Measurements from ENCODE around the gene CTDSPL.

The CTDSPL gene

DNA sequence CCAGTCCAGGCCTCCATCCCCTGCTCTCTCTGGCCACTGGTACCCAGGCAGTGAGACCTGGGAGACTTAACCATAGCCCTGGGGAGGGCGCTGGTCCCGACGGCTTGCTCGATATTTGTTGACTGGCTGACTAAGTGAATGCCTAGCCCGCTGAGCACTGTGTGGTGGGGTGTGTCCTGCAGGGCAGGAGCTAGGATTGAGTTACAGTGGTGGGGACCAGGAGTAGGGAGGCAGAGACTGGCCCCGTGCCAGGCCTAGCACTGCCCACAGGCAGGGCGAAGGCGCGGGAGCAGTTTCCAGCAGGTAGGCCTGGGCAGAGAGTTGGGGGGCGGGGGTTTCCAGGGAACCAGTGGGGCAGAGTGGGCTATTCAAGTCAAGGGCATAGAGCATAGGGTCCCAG is 128.8 kb downstream of the CTDSPL start, which contains the start of gene VILL:
Gene VILL, plus strand, starts transcription at position 260 of the 400 bp plus-strand sequence. CDS start 2,887 bp downstream, outside the sequence.
- H3K27me3 ChIP-seq (ENCODE audit: insufficient read depth, low read length) = peaks cover 23% of the 10 kb centered on the region
- H3K9me3 ChIP-seq (ENCODE audit: low read length) = no peaks in the 10 kb centered on the region
- H3K4me3 ChIP-seq (ENCODE audit: low read length) = no peak within 1 kb of the TSS
- no peaks in the 10 kb centered on the region for H3K36me3 ChIP-seq (ENCODE audit: insufficient read depth, low read length)
- H3K4me1 ChIP-seq (ENCODE audit: insufficient read depth, low read length) = no peaks in the 10 kb centered on the region
- H2AFZ ChIP-seq (ENCODE audit: low read depth, low read length) = no peak within 1 kb of the TSS

DNA sequence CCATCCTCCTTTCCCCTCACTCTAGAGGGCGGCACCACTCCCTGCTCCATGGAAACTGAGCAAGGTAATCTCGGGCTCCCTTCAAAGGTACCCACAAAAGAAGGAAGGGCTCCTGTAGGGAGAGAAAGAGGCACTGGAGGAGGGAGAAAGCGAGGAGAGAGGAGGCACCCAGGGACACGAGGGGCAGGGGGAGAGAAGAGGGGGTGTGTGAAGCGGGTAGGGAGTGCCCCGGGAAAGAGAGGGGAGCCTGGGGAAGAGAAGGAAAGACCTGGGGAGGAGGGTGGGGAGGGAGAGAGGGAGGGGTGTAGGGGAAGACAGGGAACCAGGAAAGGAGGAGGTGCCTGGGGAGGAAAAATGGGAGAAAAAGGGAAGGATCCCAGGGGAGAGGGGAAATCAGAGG is 129.4 kb downstream of the CTDSPL start:
- Histone ChIP-seq H3K4me3 (ENCODE audit: low read length) (no peak overlapping the region), H2AFZ (ENCODE audit: low read depth, low read length) (no peak overlapping the region), H3K4me1 (ENCODE audit: insufficient read depth, low read length) (no peaks in the 10 kb centered on the region), H3K9me3 (ENCODE audit: low read length) (no peaks in the 10 kb centered on the region), H3K36me3 (ENCODE audit: insufficient read depth, low read length) (no peaks in the 10 kb centered on the region), H3K27me3 (ENCODE audit: insufficient read depth, low read length) (peaks cover 23% of the 10 kb centered on the region)

DNA sequence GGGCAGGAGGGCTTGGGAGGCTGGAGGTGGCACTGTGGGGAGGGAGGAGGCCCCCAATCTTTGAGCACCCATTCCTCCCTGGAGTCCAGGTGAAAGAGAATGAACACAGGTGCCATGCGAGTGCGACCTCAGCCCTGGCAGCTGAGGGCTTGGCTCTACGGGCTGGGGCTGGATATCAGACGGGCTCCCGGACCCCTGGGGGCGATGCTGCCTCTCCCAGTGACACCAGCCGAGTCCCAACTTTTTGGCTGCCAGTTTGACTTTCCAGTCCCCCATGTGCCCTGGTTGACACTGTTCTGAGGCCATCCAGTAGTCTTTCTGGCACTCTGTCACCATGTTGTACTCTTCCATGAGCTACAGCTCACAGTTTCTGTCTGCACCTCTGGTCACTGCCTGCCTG is 130.1 kb downstream of the CTDSPL start:
- Histone ChIP-seq H3K4me1 (ENCODE audit: insufficient read depth, low read length) (no peaks in the 10 kb centered on the region), H3K4me3 (ENCODE audit: low read length) (no peak overlapping the region), H2AFZ (ENCODE audit: low read depth, low read length) (no peak overlapping the region), H3K36me3 (ENCODE audit: insufficient read depth, low read length) (no peaks in the 10 kb centered on the region), H3K27me3 (ENCODE audit: insufficient read depth, low read length) (peaks cover 23% of the 10 kb centered on the region), H3K9me3 (ENCODE audit: low read length) (no peaks in the 10 kb centered on the region)

DNA sequence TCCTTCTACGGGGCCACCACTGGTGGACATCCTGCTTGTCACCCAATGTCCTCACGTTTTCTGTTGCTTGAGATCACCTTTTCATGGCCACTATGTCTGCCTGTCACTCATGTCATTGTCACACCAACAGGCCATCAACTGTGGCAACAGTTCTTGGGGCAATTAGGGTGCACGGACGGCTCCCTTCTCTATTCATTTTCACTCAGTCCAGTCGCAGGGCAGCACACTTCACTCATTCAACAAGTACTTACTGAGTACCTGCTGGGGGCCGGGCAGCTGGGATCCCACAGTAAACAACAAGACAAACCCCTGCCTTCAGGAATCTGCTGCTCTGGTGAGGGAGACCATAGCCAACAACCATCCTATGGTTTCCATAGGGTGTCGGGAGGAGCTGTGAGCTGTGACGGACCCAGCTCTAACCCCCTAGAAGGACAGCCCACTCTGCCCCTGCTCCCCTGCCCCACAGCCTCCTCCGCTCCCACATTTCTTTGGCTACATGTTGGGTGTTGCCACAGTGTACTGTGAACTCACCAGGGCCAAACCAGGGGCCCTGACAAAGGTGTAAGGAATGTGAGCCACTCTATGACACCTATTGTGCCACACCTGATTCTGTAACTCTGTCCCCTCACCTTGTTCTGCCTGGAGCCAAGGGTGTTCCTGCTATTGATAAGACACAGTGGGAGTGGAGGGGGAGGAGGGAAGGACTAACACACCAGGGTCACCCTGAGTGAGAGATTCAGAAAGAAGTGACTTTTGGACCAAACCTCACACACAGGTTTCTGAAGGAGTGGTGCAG is 130.8 kb downstream of the CTDSPL start:
- Histone ChIP-seq H3K4me1 (ENCODE audit: insufficient read depth, low read length) (no peaks in the 10 kb centered on the region), H3K36me3 (ENCODE audit: insufficient read depth, low read length) (no peaks in the 10 kb centered on the region), H2AFZ (ENCODE audit: low read depth, low read length) (no peak overlapping the region), H3K4me3 (ENCODE audit: low read length) (no peak overlapping the region), H3K9me3 (ENCODE audit: low read length) (no peaks in the 10 kb centered on the region), H3K27me3 (ENCODE audit: insufficient read depth, low read length) (peaks cover 23% of the 10 kb centered on the region)

DNA sequence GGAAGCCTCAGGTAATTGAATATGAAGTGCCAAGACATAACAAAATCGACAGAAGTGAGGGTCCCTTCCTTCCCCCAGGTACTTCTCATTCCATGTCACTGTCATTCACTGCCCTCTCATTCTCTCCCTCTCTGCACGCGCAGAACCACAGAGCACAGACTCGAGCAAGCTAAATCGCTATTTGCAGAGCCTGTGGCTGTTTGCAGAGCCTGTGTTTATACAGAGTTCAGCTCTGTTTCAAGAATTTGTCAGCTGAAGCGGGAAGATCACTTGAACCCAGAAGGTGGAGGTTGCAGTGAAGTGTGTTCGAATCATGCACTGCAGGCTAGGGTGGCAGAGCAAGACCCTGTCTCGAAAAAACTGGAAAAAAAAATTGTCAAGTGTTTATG is 131.4 kb downstream of the CTDSPL start:
- Histone ChIP-seq H3K27me3 (ENCODE audit: insufficient read depth, low read length) (peaks cover 23% of the 10 kb centered on the region), H3K4me3 (ENCODE audit: low read length) (no peak overlapping the region), H3K36me3 (ENCODE audit: insufficient read depth, low read length) (no peaks in the 10 kb centered on the region), H3K4me1 (ENCODE audit: insufficient read depth, low read length) (no peaks in the 10 kb centered on the region), H2AFZ (ENCODE audit: low read depth, low read length) (no peak overlapping the region), H3K9me3 (ENCODE audit: low read length) (no peaks in the 10 kb centered on the region)

DNA sequence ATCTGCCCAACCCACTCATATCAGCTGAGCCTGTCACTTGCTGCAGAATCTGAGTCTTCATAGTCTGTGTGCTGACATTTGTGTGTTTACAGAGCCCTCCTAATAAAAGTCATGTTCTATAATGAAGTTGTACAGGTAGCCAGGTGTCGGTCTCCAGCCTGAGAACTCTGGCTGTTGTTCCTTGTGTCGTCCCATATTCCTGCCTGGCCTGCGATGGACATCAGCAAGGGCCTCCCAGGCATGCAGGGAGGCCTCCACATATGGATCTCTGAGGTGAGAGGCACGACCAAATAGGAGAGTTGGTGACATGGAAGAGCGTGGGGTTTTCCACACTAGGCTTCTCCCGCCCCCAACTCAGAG is 131.8 kb downstream of the CTDSPL start:
- peaks cover 23% of the 10 kb centered on the region for H3K27me3 ChIP-seq (ENCODE audit: insufficient read depth, low read length)
- peaks cover under 1% of the 10 kb centered on the region for H3K4me1 ChIP-seq (ENCODE audit: insufficient read depth, low read length)
- H3K9me3 ChIP-seq (ENCODE audit: low read length) = no peaks in the 10 kb centered on the region
- no peak overlapping the region for H3K4me3 ChIP-seq (ENCODE audit: low read length)
- H3K36me3 ChIP-seq (ENCODE audit: insufficient read depth, low read length) = no peaks in the 10 kb centered on the region
- H2AFZ ChIP-seq (ENCODE audit: low read depth, low read length) = no peak overlapping the region

DNA sequence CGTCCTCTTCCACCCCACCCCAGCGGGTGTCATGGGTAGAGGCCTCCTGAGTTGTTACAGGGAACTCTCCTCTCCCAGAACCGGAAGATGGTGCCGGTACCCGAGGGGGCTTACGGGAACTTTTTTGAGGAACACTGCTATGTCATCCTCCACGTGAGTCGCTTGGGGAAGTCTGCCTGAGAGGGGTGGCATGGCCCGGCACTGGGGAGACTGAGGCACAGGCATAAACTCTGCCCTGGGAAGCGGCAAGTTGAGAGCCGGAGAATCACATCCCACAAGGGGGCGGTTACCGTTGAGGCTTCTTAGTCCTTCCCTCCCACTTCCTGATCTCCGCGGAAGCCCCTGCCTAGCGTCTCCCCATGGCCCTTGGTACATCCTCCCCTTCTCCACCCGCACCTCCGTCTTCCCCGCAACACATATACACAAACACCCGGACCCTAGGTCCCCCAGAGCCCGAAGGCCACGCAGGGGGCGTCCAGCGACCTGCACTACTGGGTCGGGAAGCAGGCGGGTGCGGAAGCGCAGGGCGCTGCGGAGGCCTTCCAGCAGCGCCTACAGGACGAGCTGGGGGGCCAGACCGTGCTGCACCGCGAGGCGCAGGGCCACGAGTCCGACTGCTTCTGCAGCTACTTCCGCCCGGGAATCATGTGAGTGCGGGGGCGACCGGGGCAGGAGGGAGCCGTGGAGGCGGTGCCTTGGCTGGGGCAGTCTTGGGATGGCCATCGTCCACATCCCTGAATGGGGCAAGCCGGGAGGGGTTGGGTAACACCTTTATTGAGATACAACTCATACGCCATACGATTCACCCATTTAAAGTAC is 132.3 kb downstream of the CTDSPL start:
- Histone ChIP-seq H3K36me3 (ENCODE audit: insufficient read depth, low read length) (no peaks in the 10 kb centered on the region), H3K9me3 (ENCODE audit: low read length) (no peaks in the 10 kb centered on the region), H2AFZ (ENCODE audit: low read depth, low read length) (no peak overlapping the region), H3K4me3 (ENCODE audit: low read length) (no peak overlapping the region), H3K27me3 (ENCODE audit: insufficient read depth, low read length) (peaks cover 23% of the 10 kb centered on the region), H3K4me1 (ENCODE audit: insufficient read depth, low read length) (peaks cover 4% of the 10 kb centered on the region)

DNA sequence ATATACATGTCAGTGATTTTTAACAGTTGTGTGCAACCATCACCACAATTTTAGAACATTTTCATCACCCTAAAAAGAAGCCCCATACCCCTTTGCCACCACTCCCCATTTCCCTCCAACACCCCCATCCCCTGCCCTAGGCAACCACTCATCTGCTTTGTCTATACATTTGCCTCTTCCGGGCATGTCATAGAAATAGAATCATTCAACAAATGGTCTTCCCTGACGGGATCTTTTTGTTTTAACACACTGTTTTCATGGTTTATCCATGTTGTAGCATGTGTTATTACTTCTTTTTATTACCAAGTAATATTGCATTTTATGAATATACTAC is 132.9 kb downstream of the CTDSPL start:
- Histone ChIP-seq H3K9me3 (ENCODE audit: low read length) (no peaks in the 10 kb centered on the region), H3K27me3 (ENCODE audit: insufficient read depth, low read length) (peaks cover 23% of the 10 kb centered on the region), H3K4me1 (ENCODE audit: insufficient read depth, low read length) (peaks cover 8% of the 10 kb centered on the region), H3K4me3 (ENCODE audit: low read length) (no peak overlapping the region), H3K36me3 (ENCODE audit: insufficient read depth, low read length) (no peaks in the 10 kb centered on the region), H2AFZ (ENCODE audit: low read depth, low read length) (no peak overlapping the region)

DNA sequence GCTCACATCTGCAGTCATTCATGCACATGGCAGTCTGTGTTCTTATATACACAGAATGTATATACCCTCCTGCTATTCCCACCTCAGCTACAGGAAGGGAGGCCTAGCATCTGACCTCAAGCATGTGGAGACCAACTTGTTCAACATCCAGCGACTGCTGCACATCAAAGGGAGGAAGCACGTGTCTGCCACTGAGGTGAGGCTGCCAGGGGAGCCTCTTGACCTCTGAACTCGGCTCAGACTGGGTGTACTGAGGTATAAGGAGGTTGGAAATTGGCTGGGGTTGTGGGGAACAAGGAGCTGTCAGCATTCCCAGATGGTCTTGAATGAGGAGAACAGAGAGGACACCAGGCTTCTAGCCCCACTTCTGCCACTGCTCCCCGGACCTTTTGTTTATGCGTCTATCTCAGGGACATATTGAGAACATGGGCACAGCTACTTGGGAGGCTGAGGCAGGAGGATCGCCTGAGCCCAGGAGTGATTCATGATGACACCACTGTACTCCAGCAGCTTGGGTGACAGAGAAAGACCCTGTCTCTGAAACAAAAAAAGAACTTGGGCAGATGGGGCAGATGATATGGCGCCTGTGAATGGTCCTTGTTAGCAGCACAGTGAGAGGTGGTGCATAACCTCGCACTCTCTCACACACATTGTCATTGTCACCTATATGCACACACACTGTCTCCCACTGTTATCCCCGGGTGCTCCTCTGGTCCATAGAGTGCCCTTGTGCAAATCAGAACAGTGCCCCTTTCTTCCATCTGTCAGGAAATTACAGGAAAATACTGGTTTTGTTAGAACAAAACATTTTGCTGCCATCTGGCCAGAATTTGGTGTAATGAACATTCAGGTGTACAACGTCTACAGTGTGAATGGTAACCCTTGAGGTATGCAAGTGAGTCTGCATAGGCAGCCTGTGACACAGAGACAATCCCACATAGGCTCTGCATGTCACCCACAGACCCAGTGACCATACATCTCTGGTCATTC is 134.3 kb downstream of the CTDSPL start:
- no peak overlapping the region for H2AFZ ChIP-seq (ENCODE audit: low read depth, low read length)
- no peaks in the 10 kb centered on the region for H3K9me3 ChIP-seq (ENCODE audit: low read length)
- peaks cover 19% of the 10 kb centered on the region for H3K4me1 ChIP-seq (ENCODE audit: insufficient read depth, low read length)
- H3K27me3 ChIP-seq (ENCODE audit: insufficient read depth, low read length) = peaks cover 21% of the 10 kb centered on the region
- no peaks in the 10 kb centered on the region for H3K36me3 ChIP-seq (ENCODE audit: insufficient read depth, low read length)
- H3K4me3 ChIP-seq (ENCODE audit: low read length) = no peak overlapping the region

DNA sequence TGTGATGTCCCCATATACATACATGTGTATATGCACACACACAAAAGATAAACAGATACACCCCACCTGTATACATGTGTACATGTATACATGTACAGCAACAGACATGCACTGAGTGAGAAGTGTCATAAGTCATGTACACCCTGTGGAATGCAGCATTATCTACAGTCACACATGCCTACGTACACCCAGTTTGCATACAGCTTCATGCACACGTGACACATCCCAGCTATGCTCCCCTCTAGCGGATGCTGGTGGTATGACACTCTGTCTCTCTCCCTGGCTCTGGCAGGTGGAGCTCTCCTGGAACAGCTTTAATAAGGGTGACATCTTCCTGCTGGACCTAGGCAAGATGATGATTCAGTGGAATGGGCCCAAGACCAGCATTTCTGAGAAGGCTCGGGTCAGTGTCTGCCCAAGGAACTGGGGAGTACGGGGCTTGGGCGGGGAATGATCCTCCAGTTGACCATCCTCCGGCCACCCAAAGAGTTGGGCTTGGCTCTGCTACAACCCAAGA is 135.2 kb downstream of the CTDSPL start:
- Histone ChIP-seq H2AFZ (ENCODE audit: low read depth, low read length) (no peak overlapping the region), H3K9me3 (ENCODE audit: low read length) (no peaks in the 10 kb centered on the region), H3K4me3 (ENCODE audit: low read length) (no peak overlapping the region), H3K4me1 (ENCODE audit: insufficient read depth, low read length) (peaks cover 24% of the 10 kb centered on the region), H3K36me3 (ENCODE audit: insufficient read depth, low read length) (no peaks in the 10 kb centered on the region), H3K27me3 (ENCODE audit: insufficient read depth, low read length) (peaks cover 19% of the 10 kb centered on the region)

DNA sequence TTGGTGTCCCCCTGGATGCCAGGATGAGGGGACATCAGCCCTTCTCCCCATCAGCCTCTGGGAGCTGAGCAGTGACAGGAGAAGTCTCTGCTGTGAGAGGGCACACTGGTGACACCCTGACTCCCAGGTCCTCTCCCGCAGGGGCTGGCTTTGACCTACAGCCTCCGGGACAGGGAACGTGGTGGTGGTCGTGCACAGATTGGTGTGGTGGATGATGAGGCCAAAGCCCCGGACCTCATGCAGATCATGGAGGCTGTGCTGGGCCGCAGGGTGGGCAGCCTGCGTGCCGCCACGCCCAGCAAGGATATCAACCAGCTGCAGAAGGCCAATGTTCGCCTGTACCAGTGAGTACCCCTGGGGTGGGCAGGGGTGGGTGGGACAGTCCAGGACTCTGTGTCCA is 135.7 kb downstream of the CTDSPL start:
- Histone ChIP-seq H3K4me3 (ENCODE audit: low read length) (no peak overlapping the region), H2AFZ (ENCODE audit: low read depth, low read length) (no peak overlapping the region), H3K36me3 (ENCODE audit: insufficient read depth, low read length) (no peaks in the 10 kb centered on the region), H3K27me3 (ENCODE audit: insufficient read depth, low read length) (peaks cover 14% of the 10 kb centered on the region), H3K9me3 (ENCODE audit: low read length) (no peaks in the 10 kb centered on the region), H3K4me1 (ENCODE audit: insufficient read depth, low read length) (peaks cover 24% of the 10 kb centered on the region)

DNA sequence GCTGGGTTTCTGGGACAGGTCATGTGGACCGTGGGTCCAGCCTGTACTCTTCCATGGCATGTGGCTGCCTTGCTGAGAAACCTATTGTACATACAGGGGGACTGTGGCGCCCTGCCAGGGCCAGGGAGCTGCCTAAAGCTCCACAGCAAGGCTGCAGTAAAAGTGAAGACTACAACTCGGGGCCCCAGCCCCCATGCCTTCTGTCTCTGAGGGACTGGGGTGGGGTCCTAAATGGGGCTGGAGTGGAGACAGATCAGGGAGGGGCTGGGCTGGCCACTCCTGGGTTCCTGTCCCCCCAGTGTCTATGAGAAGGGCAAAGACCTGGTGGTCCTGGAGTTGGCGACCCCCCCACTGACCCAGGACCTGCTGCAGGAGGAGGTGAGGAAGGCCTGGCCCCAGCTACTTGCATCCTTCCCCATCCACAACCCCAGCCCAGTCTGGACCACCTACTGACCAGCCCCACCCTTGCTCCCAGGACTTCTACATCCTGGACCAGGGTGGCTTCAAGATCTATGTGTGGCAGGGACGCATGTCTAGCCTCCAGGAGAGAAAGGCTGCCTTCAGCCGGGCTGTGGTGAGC is 136.2 kb downstream of the CTDSPL start:
- Histone ChIP-seq H3K4me1 (ENCODE audit: insufficient read depth, low read length) (peaks cover 24% of the 10 kb centered on the region), H2AFZ (ENCODE audit: low read depth, low read length) (no peak overlapping the region), H3K4me3 (ENCODE audit: low read length) (no peak overlapping the region), H3K36me3 (ENCODE audit: insufficient read depth, low read length) (no peaks in the 10 kb centered on the region), H3K9me3 (ENCODE audit: low read length) (no peaks in the 10 kb centered on the region), H3K27me3 (ENCODE audit: insufficient read depth, low read length) (peaks cover 9% of the 10 kb centered on the region)

Data from neuron (in vitro differentiated cells).